Pancreas (tissue), 10 donors: ENCODE data around the gene SRSF4. TPM values are rescaled to one million over a fixed set of nuclear protein-coding genes. Genes with fewer than 3 reads are reported as not detected.
A peak's percentile ranks its signal among the peaks of the same experiment; 100 is the strongest.

Experiments
- ATAC-seq, 4 donors: fragments of 200-7000 bp; cut with Tn5 transposase; one replicate each; pipeline versions ENCODE4 v1.8.0 to v1.9.1; 2020; ENCODE audit warnings: mild to moderate bottlenecking in 4 of 4, moderate library complexity in 4 of 4
- DNase-seq, 6 donors: peaks; one replicate each; pipeline ENCODE4 v3.0.0-alpha.2; 2020
- FAIRE-seq: peaks from 2 replicates; lab custom pipeline; 2012; peaks lifted over from hg19 to GRCh38; lab: Jason Lieb, UNC
- H3K27ac ChIP-seq, 4 donors: fragments of 200-600 bp; sonication (generic); 1 replicate in 3 of 4; 2 replicates in 1 of 4; pipeline versions ENCODE4 v1.5.0 to v1.8.0; 2020
- H3K27me3 ChIP-seq, 4 donors: fragments of 200-600 bp; one replicate each; pipeline ENCODE4 v1.8.0; 2021
- H3K36me3 ChIP-seq, 3 donors: fragments of 200-600 bp; sonication (generic) in 1 of 3; one replicate each; pipeline versions ENCODE4 v1.5.0 to v1.8.0; 2020 to 2021
- H3K4me1 ChIP-seq, 3 donors: fragments of 200-600 bp; one replicate each; pipeline ENCODE4 v1.8.0; 2021
- H3K4me3 ChIP-seq, 4 donors: fragments of 200-600 bp; sonication (generic) in 2 of 4; one replicate each; pipeline versions ENCODE4 v1.5.0 to v1.8.0; 2020 to 2021
- H3K9me3 ChIP-seq, 4 donors: fragments of 200-600 bp; one replicate each; pipeline ENCODE4 v1.8.0; 2021
- CTCF ChIP-seq, 4 donors: fragments of 200-600 bp; sonication (generic) in 3 of 4; IDR thresholded peaks; one replicate each; pipeline versions ENCODE4 v1.5.0 to v1.8.0; 2021; ENCODE audit warnings: antibody characterized with exemption in 4 of 4
- WGBS, 2 donors: extraction: QIAGEN DNeasy Blood & Tissue Kit; methylation state at CpG; one replicate each; pipeline ENCODE4 v1.1.7; 2013; 5-methylcytosine and 5-hydroxymethylcytosine counted together
- intact Hi-C, 3 donors: fragments of 100-400 bp; cut with DNase I; formaldehyde crosslinking; loops; one replicate each; pipeline versions ENCODE4 v1.11.1 to v1.14.2; 2022
- polyA plus RNA-seq, 2 donors: library from polyadenylated mRNA; stranded (reverse); fragments of 200-250 nt; gene quantifications; one replicate each; pipeline ENCODE4 v1.2.3, GENCODE V29; 2013
- total RNA-seq, 6 donors: library from RNA; stranded (reverse); fragmentation: NEBNext Ultra II Directional in 4 of 6; extraction: Animal tissue kit (Norgen Biotek cat#: 25700) in 4 of 6; gene quantifications; one replicate each; pipeline versions ENCODE4 v1.2.1 to v1.2.4, GENCODE V29; 2021 to 2023
- donor health status: healthy with polysubstance abuse.
- donor health status: DM: no; HTN: no; CAD: no; lungs with moderate emphysema.
- donor health status: DM: no; HTN: no; CAD: no.
- donor health status: control.
- donor health status: control.
- donor health status: Bipolar disorder and iron deficiency.
- donor health status: DM: yes; HTN: yes; CAD: no.
- donor health status: DM: no; HTN: no; CAD: no.
- donor health status: DM: no; HTN: no; CAD: no.
- donor health status: DM: yes; HTN: yes; CAD: no.

Gene SRSF4
- total and polyA plus RNA-seq, 8 donors: 22.6 to 72.6 (median 27.2) TPM

- Histone ChIP-seq H3K36me3 (peaks cover 2 to 36% (median 29%) of the 10 kb centered on the region in 3 donors), H3K4me1 (peaks cover 0 to 2% (median 0%) of the 10 kb centered on the region in 3 donors), H3K4me3 (no peak overlapping the region), H3K27ac (peak overlapping the region in 2 of 4 donors; percentile 16 to 33), H3K27me3 (no peaks in the 10 kb centered on the region), H3K9me3 (no peaks in the 10 kb centered on the region)
- no peak for TF ChIP-seq CTCF (IDR thresholded peaks at IDR 0.05)
- DNase-seq: no peak
- no peak for FAIRE-seq
- intact Hi-C loops: no loop called here
- WGBS, 2 donors: 64 to 70% methylated on average over 8 of the region's 8 CpGs
- ATAC-seq: peak; percentile 47 to 80 (median 68)
Measured at GRCh38 chr1:29145739-29146437, 35.8 kb downstream of the SRSF4 start.

GRCh38 chr1:29144178-29144577 lies 37.5 kb downstream of the SRSF4 start:
- H3K27ac ChIP-seq: no peak overlapping the region
- ATAC-seq (no peak), FAIRE-seq (no peak), DNase-seq (no peak)
- H3K27me3 ChIP-seq: no peaks in the 10 kb centered on the region
- TF ChIP-seq CTCF (IDR thresholded peaks at IDR 0.05): no peak
- H3K9me3 ChIP-seq: no peaks in the 10 kb centered on the region
- no peak overlapping the region for H3K4me3 ChIP-seq
- peaks cover 2 to 19% (median 15%) of the 10 kb centered on the region in 3 donors for H3K36me3 ChIP-seq
- intact Hi-C loops: no loop called here
- WGBS, 2 donors: 97% methylated on average over 2 of the region's 2 CpGs
- peaks cover 0 to 2% (median 0%) of the 10 kb centered on the region in 3 donors for H3K4me1 ChIP-seq

- intact Hi-C loops: no loop called here
- no peak for ATAC-seq
- Histone ChIP-seq H3K4me3 (no peak overlapping the region), H3K36me3 (peaks cover 0 to 4% (median under 1%) of the 10 kb centered on the region in 3 donors), H3K4me1 (peaks cover 0 to 2% (median 0%) of the 10 kb centered on the region in 3 donors), H3K9me3 (no peaks in the 10 kb centered on the region), H3K27me3 (no peaks in the 10 kb centered on the region), H3K27ac (no peak overlapping the region)
- no peak for FAIRE-seq
- WGBS, 2 donors: 91 to 96% methylated on average over 2 of the region's 2 CpGs
- DNase-seq: no peak
- TF ChIP-seq CTCF (IDR thresholded peaks at IDR 0.05): no peak
Measured at GRCh38 chr1:29142714-29143113, 39.0 kb downstream of the SRSF4 start.

- H3K36me3 ChIP-seq: no peaks in the 10 kb centered on the region
- no peaks in the 10 kb centered on the region for H3K27me3 ChIP-seq
- H3K4me1 ChIP-seq: no peaks in the 10 kb centered on the region
- no peak for TF ChIP-seq CTCF (IDR thresholded peaks at IDR 0.05)
- peak in 5 of 6 donors; percentile 58 to 69 (median 66) for DNase-seq
- FAIRE-seq: no peak
- no peak overlapping the region for H3K27ac ChIP-seq
- 20% methylated on average over 14 of the region's 14 CpGs for WGBS, 2 donors
- H3K9me3 ChIP-seq: no peaks in the 10 kb centered on the region
- intact Hi-C loops: no loop called here
- no peak overlapping the region for H3K4me3 ChIP-seq
- peak; percentile 75 to 92 (median 90) for ATAC-seq
Measured at GRCh38 chr1:29136391-29136915, 45.2 kb downstream of the SRSF4 start.

- DNase-seq: no peak
- Histone ChIP-seq H3K36me3 (no peaks in the 10 kb centered on the region), H3K27ac (no peak overlapping the region), H3K9me3 (no peaks in the 10 kb centered on the region), H3K27me3 (no peaks in the 10 kb centered on the region), H3K4me1 (no peaks in the 10 kb centered on the region), H3K4me3 (no peak overlapping the region)
- TF ChIP-seq CTCF (IDR thresholded peaks at IDR 0.05): no peak
- WGBS, 2 donors: 79 to 87% methylated on average over 10 of the region's 10 CpGs
- ATAC-seq: no peak
- FAIRE-seq: no peak
- intact Hi-C loops: no loop called here
Measured at GRCh38 chr1:29134695-29135028, 47.0 kb downstream of the SRSF4 start.
